ENCODE results near the gene UGT3A1.

- TF ChIP-seq ZNF274 (IDR thresholded peaks at IDR 0.05; ENCODE audit: low read depth, low read length) (no peak), YY1 (IDR thresholded peaks at IDR 0.05; ENCODE audit: insufficient read depth, insufficient read length) (no peak), SUZ12 (IDR thresholded peaks at IDR 0.05; ENCODE audit: extremely low read depth, insufficient read depth, insufficient read length) (no peak)
Measured at GRCh38 chr5:35919191-35919590, 72.0 kb downstream of the UGT3A1 start.

Measured in NT2/D1 (cell line).